B cell (primary cell): ENCODE data around the gene ADGRB2. TPM values are rescaled to one million over a fixed set of nuclear protein-coding genes. Genes with fewer than 3 reads are reported as not detected.

ENCODE experiments used
- ATAC-seq: fragments of 200-7000 bp; cut with Tn5 transposase; one replicate; pipeline ENCODE4 v1.10.0; 2021; ENCODE audit warnings: low read depth, mild to moderate bottlenecking, moderate number of reproducible peaks, moderate library complexity
- CTCF ChIA-PET: fragments of 350-600 bp; sonication (Branson Sonifier 250); formaldehyde crosslinking; loops from one replicate; lab custom pipeline; 2021; ENCODE audit warnings: antibody characterized with exemption, inconsistent platforms; lab: Charles Lee
- POLR2A ChIA-PET: fragments of 350-600 bp; sonication (Branson Sonifier 250); formaldehyde crosslinking; loops from one replicate; lab custom pipeline; 2021; ENCODE audit warnings: antibody characterized with exemption; lab: Charles Lee
- DNase-seq: peaks from one replicate; pipeline ENCODE4 v3.0.0; 2013
- H2AFZ ChIP-seq: 2 replicates; pipeline ENCODE4 v1.6.1; 2012; ENCODE audit warnings: mild to moderate bottlenecking, low read depth, low read length; ENCODE audit not compliant: insufficient read depth, poor library complexity, severe bottlenecking
- H3K27ac ChIP-seq, 2 donors: 1 replicate in 1 of 2; 2 replicates in 1 of 2; pipeline ENCODE4 v1.5.1; 2012 to 2013; ENCODE audit warnings: low read length in 2 of 2, mild to moderate bottlenecking in 2 of 2, moderate library complexity in 1 of 2
- H3K27me3 ChIP-seq, 4 experiments: fragments of 200-600 bp in 1 of 4; sonication (generic) in 1 of 4; replicated peaks in 1 of 4; 1 replicate in 2 of 4; 2 replicates in 2 of 4; pipeline versions ENCODE4 v1.6.1 to v1.7.0; 2013 to 2016; ENCODE audit warnings: low read length in 3 of 4, mild to moderate bottlenecking in 2 of 4, mixed read lengths in 1 of 4, moderate library complexity in 1 of 4; ENCODE audit not compliant: insufficient read depth in 4 of 4, control insufficient read depth in 3 of 4; ENCODE audit errors: control extremely low read depth in 1 of 4
- H3K36me3 ChIP-seq, 2 experiments: replicated peaks in 1 of 2; 1 replicate in 1 of 2; 2 replicates in 1 of 2; pipeline versions ENCODE4 v1.6.1 to v1.7.1; 2013; ENCODE audit warnings: low read length in 1 of 2; ENCODE audit not compliant: insufficient read depth in 2 of 2, control insufficient read depth in 1 of 2; ENCODE audit errors: control extremely low read depth in 1 of 2, extremely low read depth in 1 of 2
- H3K4me1 ChIP-seq, 2 donors: fragments of 200-600 bp in 1 of 2; sonication (generic) in 1 of 2; 1 replicate in 1 of 2; 2 replicates in 1 of 2; pipeline versions ENCODE4 v1.5.1 to v1.6.1; 2013 to 2017; ENCODE audit warnings: low read length in 2 of 2; ENCODE audit not compliant: control insufficient read depth in 2 of 2, insufficient read depth in 2 of 2
- H3K4me2 ChIP-seq: replicated peaks from 2 replicates; pipeline ENCODE3; 2012; ENCODE audit warnings: mild to moderate bottlenecking, low read depth, low read length; ENCODE audit not compliant: poor library complexity, severe bottlenecking
- H3K4me3 ChIP-seq, 5 experiments: fragments of 200-600 bp in 1 of 5; sonication (generic) in 1 of 5; 1 replicate in 3 of 5; 2 replicates in 2 of 5; pipeline versions ENCODE4 v1.5.1 to v1.7.0; 2011 to 2016; ENCODE audit warnings: low read length in 4 of 5, mild to moderate bottlenecking in 4 of 5, low read depth in 2 of 5, control low read depth in 1 of 5, moderate library complexity in 1 of 5; ENCODE audit not compliant: insufficient read depth in 1 of 5; ENCODE audit errors: control extremely low read depth in 1 of 5, extremely low read depth in 1 of 5
- H3K79me2 ChIP-seq: fragments of 200-600 bp; sonication (generic); one replicate; pipeline ENCODE4 v1.6.0; 2016; ENCODE audit warnings: low read length; ENCODE audit not compliant: control insufficient read depth, insufficient read depth
- H3K9ac ChIP-seq: fragments of 200-600 bp; sonication (generic); 2 replicates; pipeline ENCODE4 v1.6.1; 2017; ENCODE audit warnings: mild to moderate bottlenecking, low read length, moderate library complexity
- H3K9me3 ChIP-seq, 3 donors: one replicate each; pipeline versions ENCODE4 v1.6.1 to v1.7.1; 2013; ENCODE audit warnings: low read length in 2 of 3; ENCODE audit not compliant: control insufficient read depth in 2 of 3, insufficient read depth in 1 of 3; ENCODE audit errors: control extremely low read depth in 1 of 3
- H4K20me1 ChIP-seq: 2 replicates; pipeline ENCODE4 v1.6.0; 2012; ENCODE audit warnings: mild to moderate bottlenecking, low read length; ENCODE audit not compliant: insufficient read depth, control insufficient read depth, poor library complexity, severe bottlenecking
- H3K27ac Mint-ChIP-seq: one replicate; pipeline ENCODE4 v1.8.0; 2021; ENCODE audit warnings: mixed read lengths
- H3K27me3 Mint-ChIP-seq: one replicate; pipeline ENCODE4 v1.8.0; 2021; ENCODE audit warnings: mixed read lengths
- H3K4me1 Mint-ChIP-seq: one replicate; pipeline ENCODE4 v1.8.0; 2021; ENCODE audit warnings: mixed read lengths
- H3K4me3 Mint-ChIP-seq: one replicate; pipeline ENCODE4 v1.8.0; 2021; ENCODE audit warnings: mixed read lengths
- H3K9me3 Mint-ChIP-seq: one replicate; pipeline ENCODE4 v1.8.0; 2022; ENCODE audit warnings: mixed read lengths; ENCODE audit not compliant: insufficient read depth
- CTCF ChIP-seq: fragments of 200-600 bp; IDR thresholded peaks from one replicate; pipeline ENCODE4 v1.8.0; 2022; ENCODE audit warnings: antibody characterized with exemption, mild to moderate bottlenecking
- EZH2 ChIP-seq: IDR thresholded peaks from 2 replicates; pipeline ENCODE4 v1.6.1; 2012; ENCODE audit warnings: borderline replicate concordance, low read depth, mild to moderate bottlenecking, moderate library complexity, low read length; ENCODE audit not compliant: insufficient read depth, poor library complexity, severe bottlenecking
- WGBS: methylation state at CpG from one replicate; pipeline ENCODE4 v1.1.5; 2013; ENCODE audit warnings: missing lambda C conversion rate; ENCODE audit not compliant: insufficient coverage; 5-methylcytosine and 5-hydroxymethylcytosine counted together
- intact Hi-C: fragments of 100-400 bp; cut with micrococcal nuclease; formaldehyde crosslinking; loops from one replicate; pipeline ENCODE4 v1.10.0; 2022
- polyA plus RNA-seq: library from polyadenylated mRNA; depleted of rRNA; stranded (reverse); fragments of >200 nt; gene quantifications from 2 replicates; pipeline ENCODE4 v1.2.3, GENCODE V29; 2012
- total RNA-seq, 2 donors: library from RNA; stranded (reverse); fragments of 120-200 nt in 1 of 2; gene quantifications; 1 replicate in 1 of 2; 2 replicates in 1 of 2; pipeline versions ENCODE4 v1.2.3 to v1.2.4, GENCODE V29; 2013 to 2022

Gene ADGRB2
- total and polyA plus RNA-seq, 2 donors (not counting 1 experiment from before 2014, with no cell fraction given), result 1.9 to 2.7 TPM

- no peak overlapping the region for H3K4me3 ChIP-seq
- peaks cover 0 to 19% (median 2%) of the 10 kb centered on the region in 4 experiments for H3K27me3 ChIP-seq
- Mint-ChIP-seq H3K4me1 (peaks cover 30% of the 10 kb centered on the region), H3K4me3 (no peak overlapping the region), H3K27me3 (peaks cover 8% of the 10 kb centered on the region), H3K27ac (no peak overlapping the region), H3K9me3 (no peaks in the 10 kb centered on the region)
- no peak overlapping the region for H3K4me2 ChIP-seq
- no peak overlapping the region for H3K27ac ChIP-seq
- H3K9me3 ChIP-seq, result no peaks in the 10 kb centered on the region
- no peak for TF ChIP-seq CTCF
- H3K79me2 ChIP-seq, result no peaks in the 10 kb centered on the region
- H3K4me1 ChIP-seq, result peaks cover 24 to 33% of the 10 kb centered on the region in 2 donors
- no peak overlapping the region for H3K9ac ChIP-seq
- intact Hi-C loops, result loop anchor here (10.0 kb wide), 1 partner anchor 153 kb away; the partner anchor contains the start of gene PTP4A2
- DNase-seq (peak; percentile 18), ATAC-seq (no peak)
- 65% methylated on average over 17 of the region's 18 CpGs for WGBS
- ChIA-PET CTCF (interaction anchor here (9.5 kb wide), 1 partner anchor 19 kb away, joined by 199 read pairs; the partner anchor contains the start of gene ADGRB2), POLR2A (no interaction called here)
- H4K20me1 ChIP-seq, result no peaks in the 10 kb centered on the region
- H3K36me3 ChIP-seq, result no peaks in the 10 kb centered on the region
- no peak overlapping the region for H2AFZ ChIP-seq
Measured at GRCh38 chr1:31781756-31782371, 17.7 kb upstream of the ADGRB2 start.

- ATAC-seq, result no peak
- Histone ChIP-seq H3K36me3 (no peaks in the 10 kb centered on the region), H3K4me3 (no peak overlapping the region), H3K4me1 (peaks cover 24 to 31% of the 10 kb centered on the region in 2 donors), H3K9me3 (no peaks in the 10 kb centered on the region), H3K27me3 (peaks cover 0 to 24% (median 5%) of the 10 kb centered on the region in 4 experiments), H3K27ac (no peak overlapping the region), H4K20me1 (no peaks in the 10 kb centered on the region), H3K9ac (no peak overlapping the region), H2AFZ (no peak overlapping the region), H3K4me2 (no peak overlapping the region), H3K79me2 (no peaks in the 10 kb centered on the region)
- Mint-ChIP-seq H3K27ac (no peak overlapping the region), H3K9me3 (no peaks in the 10 kb centered on the region), H3K27me3 (peaks cover 14% of the 10 kb centered on the region), H3K4me1 (peaks cover 24% of the 10 kb centered on the region), H3K4me3 (no peak overlapping the region)
- DNase-seq, result no peak
- no peak for TF ChIP-seq CTCF
- no peak for TF ChIP-seq EZH2
- intact Hi-C loops, result loop anchor here (10.0 kb wide), 1 partner anchor 154 kb away; the partner anchor contains the start of gene PTP4A2
- 91% methylated on average over 4 of the region's 7 CpGs for WGBS
- CTCF ChIA-PET, result interaction anchor here (1.9 kb wide), 1 partner anchor 18 kb away, joined by 5 read pairs; no protein-coding TSS in a partner anchor
- POLR2A ChIA-PET, result no interaction called here
Measured at GRCh38 chr1:31781138-31781755, 17.1 kb upstream of the ADGRB2 start.
